Measurements from ENCODE around the gene ZBTB38. TPM values are rescaled to one million over a fixed set of nuclear protein-coding genes. Genes with fewer than 3 reads are reported as not detected.

The ZBTB38 gene
- total RNA-seq, 3 donors from 2014 or later: 96.0 to 153 (median 144) TPM

DNA sequence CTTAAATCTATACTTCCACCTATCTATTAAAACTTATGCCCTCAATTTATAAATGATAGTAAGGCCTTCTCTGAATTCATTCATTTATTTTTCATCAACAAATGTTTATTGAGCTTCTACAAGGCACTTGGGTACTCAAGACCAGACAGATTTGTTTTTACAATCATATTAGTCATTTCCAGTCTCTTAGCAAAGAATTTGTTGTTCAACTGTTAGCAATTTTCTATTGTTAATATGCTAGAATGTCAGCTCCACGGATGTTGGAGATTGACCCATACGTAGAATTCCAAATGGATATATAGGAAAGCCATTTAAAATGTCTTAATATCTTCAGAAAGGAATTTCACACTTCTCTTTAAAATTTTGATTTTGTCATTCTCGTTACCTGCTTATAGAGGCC, 36.7 kb downstream of the ZBTB38 start:
- Histone ChIP-seq H3K4me1 (ENCODE audit: low read depth) (peaks cover 46% of the 10 kb centered on the region), H3K9me3 (no peaks in the 10 kb centered on the region), H3K4me3 (no peak overlapping the region), H3K36me3 (ENCODE audit: low read depth) (no peaks in the 10 kb centered on the region)
- ATAC-seq (no peak), DNase-seq (no peak)
- TF ChIP-seq, protein P1, sequence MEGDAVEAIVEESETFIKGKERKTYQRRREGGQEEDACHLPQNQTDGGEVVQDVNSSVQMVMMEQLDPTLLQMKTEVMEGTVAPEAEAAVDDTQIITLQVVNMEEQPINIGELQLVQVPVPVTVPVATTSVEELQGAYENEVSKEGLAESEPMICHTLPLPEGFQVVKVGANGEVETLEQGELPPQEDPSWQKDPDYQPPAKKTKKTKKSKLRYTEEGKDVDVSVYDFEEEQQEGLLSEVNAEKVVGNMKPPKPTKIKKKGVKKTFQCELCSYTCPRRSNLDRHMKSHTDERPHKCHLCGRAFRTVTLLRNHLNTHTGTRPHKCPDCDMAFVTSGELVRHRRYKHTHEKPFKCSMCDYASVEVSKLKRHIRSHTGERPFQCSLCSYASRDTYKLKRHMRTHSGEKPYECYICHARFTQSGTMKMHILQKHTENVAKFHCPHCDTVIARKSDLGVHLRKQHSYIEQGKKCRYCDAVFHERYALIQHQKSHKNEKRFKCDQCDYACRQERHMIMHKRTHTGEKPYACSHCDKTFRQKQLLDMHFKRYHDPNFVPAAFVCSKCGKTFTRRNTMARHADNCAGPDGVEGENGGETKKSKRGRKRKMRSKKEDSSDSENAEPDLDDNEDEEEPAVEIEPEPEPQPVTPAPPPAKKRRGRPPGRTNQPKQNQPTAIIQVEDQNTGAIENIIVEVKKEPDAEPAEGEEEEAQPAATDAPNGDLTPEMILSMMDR (IDR thresholded peaks at IDR 0.05): no peak
- intact Hi-C loops (cut with DNase I, micrococcal nuclease): no loop called here

- Histone ChIP-seq H3K9me3 (no peaks in the 10 kb centered on the region), H3K4me1 (ENCODE audit: low read depth) (peaks cover 48% of the 10 kb centered on the region), H3K36me3 (ENCODE audit: low read depth) (no peaks in the 10 kb centered on the region), H3K4me3 (no peak overlapping the region)
- DNase-seq (no peak), ATAC-seq (no peak)
- intact Hi-C loops (cut with DNase I, micrococcal nuclease): no loop called here
- TF ChIP-seq, protein P1 (IDR thresholded peaks at IDR 0.05): no peak
Observed at GRCh38 chr3:141405591-141405990, 37.3 kb downstream of the ZBTB38 start.

GRCh38 chr3:141406265-141406664, 38.0 kb downstream of the ZBTB38 start:
- intact Hi-C loops (cut with DNase I, micrococcal nuclease): no loop called here
- ATAC-seq (no peak), DNase-seq (no peak)
- Histone ChIP-seq H3K9me3 (no peaks in the 10 kb centered on the region), H3K36me3 (ENCODE audit: low read depth) (no peaks in the 10 kb centered on the region), H3K4me1 (ENCODE audit: low read depth) (peaks cover 48% of the 10 kb centered on the region), H3K4me3 (no peak overlapping the region)
- TF ChIP-seq, protein P1 (IDR thresholded peaks at IDR 0.05): no peak

DNA sequence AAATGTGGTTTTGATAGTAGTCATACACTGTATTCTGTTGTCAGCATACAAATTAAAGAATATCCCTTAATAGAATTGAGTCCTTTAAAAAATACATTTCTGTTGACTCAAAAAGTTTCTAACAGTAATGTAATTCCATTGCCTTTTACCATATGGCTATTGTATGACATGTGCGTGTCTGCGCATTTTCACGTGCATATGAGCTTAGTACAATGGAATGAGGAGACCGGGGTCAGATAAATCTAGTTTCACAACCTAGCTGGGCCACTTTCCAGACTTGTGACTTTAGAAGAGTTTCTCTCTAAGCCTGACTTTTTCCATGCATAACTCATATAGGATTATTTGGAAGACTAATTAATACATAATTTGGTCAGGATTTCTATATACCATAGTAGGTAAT, 38.7 kb downstream of the ZBTB38 start:
- no peaks in the 10 kb centered on the region for H3K36me3 ChIP-seq (ENCODE audit: low read depth)
- intact Hi-C loops (cut with DNase I, micrococcal nuclease): no loop called here
- DNase-seq (no peak), ATAC-seq (no peak)
- H3K9me3 ChIP-seq: no peaks in the 10 kb centered on the region
- TF ChIP-seq, protein P1 (IDR thresholded peaks at IDR 0.05): no peak
- H3K4me3 ChIP-seq: no peak overlapping the region
- H3K4me1 ChIP-seq (ENCODE audit: low read depth): peaks cover 47% of the 10 kb centered on the region

DNA sequence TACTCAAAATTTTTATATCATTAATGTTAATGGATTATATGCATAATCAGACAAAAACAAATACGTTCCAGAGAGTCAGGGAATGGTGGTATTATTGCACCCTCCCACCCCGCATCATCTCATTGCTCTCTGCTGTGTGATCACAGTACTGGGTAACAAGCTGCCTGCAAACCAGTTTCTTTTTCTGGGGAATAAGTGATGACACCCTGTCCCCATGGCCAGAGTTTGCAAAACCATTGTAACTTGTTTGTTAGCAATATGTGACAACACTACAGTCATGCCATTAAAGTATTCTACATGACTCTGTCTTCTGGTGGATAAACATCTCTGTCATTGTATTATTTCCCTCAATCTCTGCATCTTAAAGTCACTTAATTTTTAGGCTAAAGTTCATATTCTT, 39.5 kb downstream of the ZBTB38 start:
- H3K36me3 ChIP-seq (ENCODE audit: low read depth): no peaks in the 10 kb centered on the region
- DNase-seq (no peak), ATAC-seq (no peak)
- peaks cover 47% of the 10 kb centered on the region for H3K4me1 ChIP-seq (ENCODE audit: low read depth)
- intact Hi-C loops (cut with DNase I, micrococcal nuclease): no loop called here
- TF ChIP-seq, protein P1 (IDR thresholded peaks at IDR 0.05): no peak
- no peak overlapping the region for H3K4me3 ChIP-seq
- no peaks in the 10 kb centered on the region for H3K9me3 ChIP-seq

GRCh38 chr3:141408596-141408995, 40.3 kb downstream of the ZBTB38 start:
- intact Hi-C loops (cut with DNase I, micrococcal nuclease): no loop called here
- ATAC-seq (no peak), DNase-seq (no peak)
- TF ChIP-seq, protein P1 (IDR thresholded peaks at IDR 0.05): no peak
- Histone ChIP-seq H3K4me3 (no peak overlapping the region), H3K4me1 (ENCODE audit: low read depth) (peaks cover 40% of the 10 kb centered on the region), H3K36me3 (ENCODE audit: low read depth) (no peaks in the 10 kb centered on the region), H3K9me3 (no peaks in the 10 kb centered on the region)
